ENCODE measurements around the gene OSBPL1A.

OSBPL1A gene

GRCh38 chr18:24420551-24420950 is 22.9 kb upstream of the OSBPL1A start:
- no peak overlapping the region for H3K4me3 ChIP-seq (ENCODE audit: control insufficient read depth, low read depth, low read length)
- no peak for TF ChIP-seq CTCF (IDR thresholded peaks at IDR 0.05; ENCODE audit: control insufficient read depth, insufficient read depth, low read depth, low read length, missing control alignments)
- no peak for DNase-seq (ENCODE audit: low read depth)

- no peak for DNase-seq (ENCODE audit: low read depth)
- TF ChIP-seq CTCF (IDR thresholded peaks at IDR 0.05; ENCODE audit: control insufficient read depth, insufficient read depth, low read depth, low read length, missing control alignments): no peak
- no peak overlapping the region for H3K4me3 ChIP-seq (ENCODE audit: control insufficient read depth, low read depth, low read length)
Measured at GRCh38 chr18:24417480-24417879, 19.9 kb upstream of the OSBPL1A start.

GRCh38 chr18:24414349-24415003 is 16.9 kb upstream of the OSBPL1A start:
- no peak for DNase-seq (ENCODE audit: low read depth)
- no peak overlapping the region for H3K4me3 ChIP-seq (ENCODE audit: control insufficient read depth, low read depth, low read length)
- TF ChIP-seq CTCF (IDR thresholded peaks at IDR 0.05; ENCODE audit: control insufficient read depth, insufficient read depth, low read depth, low read length, missing control alignments): no peak

GRCh38 chr18:24413148-24413547 is 15.5 kb upstream of the OSBPL1A start:
- H3K4me3 ChIP-seq (ENCODE audit: control insufficient read depth, low read depth, low read length): no peak overlapping the region
- DNase-seq (ENCODE audit: low read depth): no peak
- TF ChIP-seq CTCF (IDR thresholded peaks at IDR 0.05; ENCODE audit: control insufficient read depth, insufficient read depth, low read depth, low read length, missing control alignments): peak; percentile 67

GRCh38 chr18:24408496-24408895 is 10.9 kb upstream of the OSBPL1A start:
- TF ChIP-seq CTCF (IDR thresholded peaks at IDR 0.05; ENCODE audit: control insufficient read depth, insufficient read depth, low read depth, low read length, missing control alignments): no peak
- DNase-seq (ENCODE audit: low read depth): no peak
- H3K4me3 ChIP-seq (ENCODE audit: control insufficient read depth, low read depth, low read length): no peak overlapping the region

- DNase-seq (ENCODE audit: low read depth): no peak
- H3K4me3 ChIP-seq (ENCODE audit: control insufficient read depth, low read depth, low read length): no peak overlapping the region
- TF ChIP-seq CTCF (IDR thresholded peaks at IDR 0.05; ENCODE audit: control insufficient read depth, insufficient read depth, low read depth, low read length, missing control alignments): no peak
Measured at GRCh38 chr18:24404591-24404990, 7.0 kb upstream of the OSBPL1A start.

Measured in AG09309 (cell line).